ENCODE data around the gene RNF214.

GRCh38 chr11:117201658-117202305 lies 30.7 kb upstream of the RNF214 start:
- TF ChIP-seq CTCF (IDR thresholded peaks at IDR 0.05; ENCODE audit: low read depth, low read length) (no peak), EZH2phosphoT487 (IDR thresholded peaks at IDR 0.05; ENCODE audit: low read depth) (no peak)
